CD14-positive monocyte (primary cell): ENCODE results near the gene RALY. TPM values are rescaled to one million over a fixed set of nuclear protein-coding genes. Genes with fewer than 3 reads are reported as not detected.

Experiments used
- DNase-seq, 3 donors: peaks; one replicate each; pipeline ENCODE4 v3.0.0-alpha.2; 2011 to 2022
- H2AFZ ChIP-seq: 2 replicates; pipeline ENCODE4 v1.6.0; 2012; ENCODE audit warnings: mild to moderate bottlenecking, low read depth, low read length, inconsistent platforms; ENCODE audit not compliant: insufficient read depth, poor library complexity, severe bottlenecking
- H3K27ac ChIP-seq, 2 donors: 1 replicate in 1 of 2; 2 replicates in 1 of 2; pipeline ENCODE4 v1.5.1; 2012 to 2013; ENCODE audit warnings: low read length in 2 of 2, control low read depth in 1 of 2, inconsistent platforms in 1 of 2, low read depth in 1 of 2, mild to moderate bottlenecking in 1 of 2
- H3K27me3 ChIP-seq, 2 donors: one replicate each; pipeline versions ENCODE4 v1.6.0 to v1.6.1; 2011 to 2013; ENCODE audit warnings: low read length in 2 of 2; ENCODE audit not compliant: control insufficient read depth in 2 of 2, insufficient read depth in 2 of 2
- H3K36me3 ChIP-seq, 2 donors: replicated peaks in 1 of 2; 1 replicate in 1 of 2; 2 replicates in 1 of 2; pipeline versions ENCODE4 v1.5.1 to v1.6.1; 2012 to 2013; ENCODE audit warnings: low read length in 2 of 2, control low read depth in 1 of 2, inconsistent platforms in 1 of 2, mild to moderate bottlenecking in 1 of 2; ENCODE audit not compliant: insufficient read depth in 2 of 2, control insufficient read depth in 1 of 2
- H3K4me1 ChIP-seq, 2 donors: 1 replicate in 1 of 2; 2 replicates in 1 of 2; pipeline versions ENCODE4 v1.5.1 to v1.6.1; 2012 to 2013; ENCODE audit warnings: low read length in 2 of 2, control low read depth in 1 of 2, inconsistent platforms in 1 of 2, mild to moderate bottlenecking in 1 of 2, moderate library complexity in 1 of 2; ENCODE audit not compliant: insufficient read depth in 2 of 2, control insufficient read depth in 1 of 2
- H3K4me2 ChIP-seq: replicated peaks from 2 replicates; pipeline ENCODE3; 2012; ENCODE audit warnings: low read length, moderate library complexity, mild to moderate bottlenecking; ENCODE audit not compliant: poor library complexity, severe bottlenecking; ENCODE audit errors: extremely low read depth
- H3K4me3 ChIP-seq, 3 experiments: fragments of 200-600 bp in 1 of 3; sonication (generic) in 1 of 3; replicated peaks in 1 of 3; 1 replicate in 2 of 3; 2 replicates in 1 of 3; pipeline ENCODE4 v1.5.1; 2011 to 2013; ENCODE audit warnings: low read length in 3 of 3, mild to moderate bottlenecking in 3 of 3, control low read depth in 2 of 3, low read depth in 2 of 3, inconsistent platforms in 1 of 3, moderate library complexity in 1 of 3
- H3K79me2 ChIP-seq: 2 replicates; pipeline ENCODE4 v1.6.0; 2012; ENCODE audit warnings: mild to moderate bottlenecking, control low read depth, inconsistent platforms, low read length, moderate library complexity; ENCODE audit not compliant: insufficient read depth
- H3K9ac ChIP-seq: 2 replicates; pipeline ENCODE4 v1.6.0; 2017; ENCODE audit warnings: low read length, mild to moderate bottlenecking; ENCODE audit not compliant: insufficient read depth, poor library complexity, severe bottlenecking
- H3K9me3 ChIP-seq, 2 donors: replicated peaks in 1 of 2; 1 replicate in 1 of 2; 2 replicates in 1 of 2; pipeline versions ENCODE4 v1.5.1 to v1.6.1; 2012 to 2013; ENCODE audit warnings: low read length in 2 of 2, control low read depth in 1 of 2; ENCODE audit not compliant: control insufficient read depth in 1 of 2, insufficient read depth in 1 of 2
- H4K20me1 ChIP-seq: 2 replicates; pipeline ENCODE4 v1.6.0; 2012; ENCODE audit warnings: mild to moderate bottlenecking, low read length, control low read depth, moderate library complexity; ENCODE audit not compliant: insufficient read depth
- H3K27ac Mint-ChIP-seq, 7 donors: one replicate each; pipeline ENCODE4 v1.8.0; 2020; ENCODE audit warnings: mild to moderate bottlenecking in 7 of 7, mixed read lengths in 7 of 7, moderate library complexity in 6 of 7, inconsistent platforms in 2 of 7
- H3K27me3 Mint-ChIP-seq, 3 donors: one replicate each; pipeline ENCODE4 v1.8.0; 2021 to 2022; ENCODE audit warnings: low read depth in 3 of 3, mild to moderate bottlenecking in 3 of 3, mixed read lengths in 3 of 3, moderate library complexity in 3 of 3, inconsistent platforms in 1 of 3
- H3K36me3 Mint-ChIP-seq, 2 donors: one replicate each; pipeline ENCODE4 v1.8.0; 2020; ENCODE audit warnings: mixed read lengths in 2 of 2, inconsistent platforms in 1 of 2, mild to moderate bottlenecking in 1 of 2
- H3K4me1 Mint-ChIP-seq: one replicate; pipeline ENCODE4 v1.8.0; 2020; ENCODE audit warnings: mild to moderate bottlenecking, mixed read lengths
- H3K4me3 Mint-ChIP-seq, 2 donors: one replicate each; pipeline ENCODE4 v1.8.0; 2020; ENCODE audit warnings: mild to moderate bottlenecking in 2 of 2, mixed read lengths in 2 of 2, moderate library complexity in 1 of 2
- H3K9me3 Mint-ChIP-seq, 7 donors: one replicate each; pipeline ENCODE4 v1.8.0; 2020 to 2022; ENCODE audit warnings: mixed read lengths in 7 of 7, mild to moderate bottlenecking in 6 of 7, moderate library complexity in 6 of 7, inconsistent platforms in 2 of 7
- CTCF ChIP-seq: fragments of 200-600 bp; IDR thresholded peaks from one replicate; pipeline ENCODE4 v1.8.0; 2022; ENCODE audit warnings: antibody characterized with exemption, mild to moderate bottlenecking
- WGBS: methylation state at CpG from one replicate; pipeline ENCODE4 v1.1.5; 2013; ENCODE audit warnings: missing lambda C conversion rate; ENCODE audit not compliant: insufficient coverage; 5-methylcytosine and 5-hydroxymethylcytosine counted together
- intact Hi-C, 2 donors: fragments of 100-400 bp; cut with micrococcal nuclease; formaldehyde crosslinking; loops; one replicate each; pipeline versions ENCODE4 v1.15.0 to v1.15.1; 2023
- polyA plus RNA-seq, 3 donors: library from polyadenylated mRNA; depleted of rRNA in 1 of 3; unstranded in 2 of 3; stranded (reverse) in 1 of 3; fragments of 300-500 nt in 2 of 3; fragments of >200 nt in 1 of 3; fragmentation: Illumina TruSeq in 2 of 3; gene quantifications; 1 replicate in 2 of 3; 2 replicates in 1 of 3; pipeline ENCODE4 v1.2.3, GENCODE V29; 2012 to 2021

The RALY gene
- polyA plus RNA-seq, 3 donors: 88.4 to 154 (median 152) TPM

GRCh38 chr20:34014878-34015277, 21.2 kb downstream of the RALY start:
- Histone ChIP-seq H3K4me1 (peaks cover 11% of the 10 kb centered on the region in 2 donors), H3K4me2 (no peak overlapping the region), H3K79me2 (peaks cover 99% of the 10 kb centered on the region), H3K9ac (no peak overlapping the region), H3K27me3 (no peaks in the 10 kb centered on the region), H3K9me3 (no peaks in the 10 kb centered on the region), H3K36me3 (no peaks in the 10 kb centered on the region), H4K20me1 (peaks cover 100% of the 10 kb centered on the region), H3K4me3 (no peak overlapping the region), H2AFZ (no peak overlapping the region), H3K27ac (no peak overlapping the region)
- intact Hi-C loops: no loop called here
- peaks cover 0 to 13% of the 10 kb centered on the region in 2 donors for H3K36me3 Mint-ChIP-seq
- H3K4me3 Mint-ChIP-seq: no peak overlapping the region
- H3K27ac Mint-ChIP-seq: peak overlapping the region in 1 of 7 donors; percentile 78
- H3K4me1 Mint-ChIP-seq: peaks cover 56% of the 10 kb centered on the region
- no peak for TF ChIP-seq CTCF
- H3K27me3 Mint-ChIP-seq: peaks cover 0 to 1% (median 0%) of the 10 kb centered on the region in 3 donors
- no peak for DNase-seq
- no CpG with 5 or more reads among the region's 1 CpG for WGBS
- H3K9me3 Mint-ChIP-seq: no peaks in the 10 kb centered on the region

- Mint-ChIP-seq H3K27ac (peak overlapping the region in 2 of 7 donors; percentile 12 to 67), H3K4me3 (no peak overlapping the region), H3K27me3 (peaks cover 0 to 1% (median 0%) of the 10 kb centered on the region in 3 donors), H3K36me3 (peaks cover 0 to 13% of the 10 kb centered on the region in 2 donors), H3K4me1 (peaks cover 53% of the 10 kb centered on the region), H3K9me3 (no peaks in the 10 kb centered on the region)
- Histone ChIP-seq H3K9me3 (no peaks in the 10 kb centered on the region), H3K27me3 (no peaks in the 10 kb centered on the region), H3K4me3 (no peak overlapping the region), H3K36me3 (no peaks in the 10 kb centered on the region), H3K4me1 (peaks cover 9 to 12% of the 10 kb centered on the region in 2 donors), H3K9ac (no peak overlapping the region), H4K20me1 (peaks cover 100% of the 10 kb centered on the region), H3K27ac (no peak overlapping the region), H3K79me2 (peaks cover 99% of the 10 kb centered on the region), H3K4me2 (no peak overlapping the region), H2AFZ (no peak overlapping the region)
- no peak for TF ChIP-seq CTCF
- no peak for DNase-seq
- intact Hi-C loops: no loop called here
- 93% methylated on average over 4 of the region's 6 CpGs for WGBS
Measured at GRCh38 chr20:34015401-34016335, 22.0 kb downstream of the RALY start.
